Dendritic cell treated with granulocyte-macrophage colony-stimulating factor and Interleukin-4, amounts not matched to agents 40 ng/mL and 50 ng/mL, for 4 days (primary cell): ENCODE data around the gene NEB.

Source experiments
- H3K27ac Mint-ChIP-seq: one replicate; pipeline ENCODE4 v1.8.0; 2022; ENCODE audit warnings: mild to moderate bottlenecking, mixed read lengths
- H3K27me3 Mint-ChIP-seq: one replicate; pipeline ENCODE4 v1.8.0; 2022; ENCODE audit warnings: mild to moderate bottlenecking, mixed read lengths
- H3K36me3 Mint-ChIP-seq: one replicate; pipeline ENCODE4 v1.8.0; 2022; ENCODE audit warnings: low read depth, mixed read lengths
- H3K4me1 Mint-ChIP-seq: one replicate; pipeline ENCODE4 v1.8.0; 2022; ENCODE audit warnings: low read depth, mixed read lengths
- H3K4me3 Mint-ChIP-seq: one replicate; pipeline ENCODE4 v1.8.0; 2022; ENCODE audit warnings: mild to moderate bottlenecking, moderate library complexity, mixed read lengths
- H3K9me3 Mint-ChIP-seq: one replicate; pipeline ENCODE4 v1.8.0; 2022; ENCODE audit warnings: mixed read lengths
- intact Hi-C: fragments of 100-400 bp; cut with micrococcal nuclease; formaldehyde crosslinking; loops from one replicate; pipeline ENCODE4 v1.15.0; 2022

NEB gene

DNA sequence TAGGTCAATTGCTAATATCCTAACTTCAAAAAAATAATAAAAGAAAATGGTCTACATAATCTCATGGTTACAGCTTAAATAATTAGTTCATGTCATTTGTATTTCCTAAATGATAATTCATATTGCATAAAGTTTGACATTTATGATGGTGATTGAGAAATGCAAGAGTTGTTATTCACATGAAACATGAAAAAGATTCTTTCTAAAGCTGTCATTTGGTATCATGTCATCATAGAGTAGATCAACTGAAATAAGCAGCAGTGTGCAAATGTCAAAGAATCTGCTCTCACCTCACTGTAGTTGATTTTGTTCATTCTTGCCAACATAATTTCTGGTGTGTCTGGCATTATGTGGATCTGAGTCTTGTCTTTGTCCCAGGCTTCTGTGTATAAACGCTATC, 95.3 kb downstream of the NEB start:
- no peak overlapping the region for H3K4me3 Mint-ChIP-seq
- no peak overlapping the region for H3K27ac Mint-ChIP-seq
- H3K4me1 Mint-ChIP-seq = peaks cover 18% of the 10 kb centered on the region
- peaks cover 2% of the 10 kb centered on the region for H3K9me3 Mint-ChIP-seq
- intact Hi-C loops = no loop called here
- H3K36me3 Mint-ChIP-seq = no peaks in the 10 kb centered on the region
- no peaks in the 10 kb centered on the region for H3K27me3 Mint-ChIP-seq

DNA sequence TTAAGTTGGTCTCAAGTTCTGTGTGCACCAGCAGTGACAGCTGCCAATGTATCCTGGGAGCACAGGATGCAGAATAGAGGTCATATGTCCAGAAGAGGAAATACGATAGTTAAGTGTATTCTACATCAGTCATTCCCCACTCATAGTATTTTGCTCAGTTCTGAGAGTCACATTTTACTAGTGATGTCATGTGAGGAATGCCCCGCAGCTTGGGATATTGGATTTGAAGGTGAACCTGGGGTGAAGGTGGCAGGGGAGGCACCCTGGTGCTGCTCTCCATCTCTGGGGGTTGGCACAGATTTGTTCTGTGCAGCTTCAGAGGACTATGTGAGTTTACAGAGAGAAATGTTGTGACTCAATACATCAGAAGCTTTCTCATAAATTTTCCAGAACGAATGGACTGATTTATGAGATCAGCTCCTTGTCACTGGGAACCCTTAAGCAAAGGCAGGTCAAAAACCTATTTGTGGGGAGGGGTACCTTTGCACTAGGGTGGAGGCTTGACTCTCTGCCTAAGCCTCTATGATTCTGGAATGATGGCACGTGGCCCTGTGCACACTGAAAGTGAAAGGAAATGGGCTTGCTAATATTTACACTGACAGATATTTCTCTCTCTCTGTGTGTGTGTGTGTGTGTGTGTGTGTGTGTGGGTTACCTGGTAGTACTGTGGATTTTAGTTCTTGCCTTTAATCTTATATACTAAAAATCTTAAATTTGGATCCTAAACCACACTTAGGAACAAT, 95.9 kb downstream of the NEB start:
- peaks cover 8% of the 10 kb centered on the region for H3K9me3 Mint-ChIP-seq
- H3K36me3 Mint-ChIP-seq = no peaks in the 10 kb centered on the region
- H3K27ac Mint-ChIP-seq = peak overlapping the region; percentile 34
- H3K4me3 Mint-ChIP-seq = no peak overlapping the region
- peaks cover 18% of the 10 kb centered on the region for H3K4me1 Mint-ChIP-seq
- intact Hi-C loops = no loop called here
- no peaks in the 10 kb centered on the region for H3K27me3 Mint-ChIP-seq

DNA sequence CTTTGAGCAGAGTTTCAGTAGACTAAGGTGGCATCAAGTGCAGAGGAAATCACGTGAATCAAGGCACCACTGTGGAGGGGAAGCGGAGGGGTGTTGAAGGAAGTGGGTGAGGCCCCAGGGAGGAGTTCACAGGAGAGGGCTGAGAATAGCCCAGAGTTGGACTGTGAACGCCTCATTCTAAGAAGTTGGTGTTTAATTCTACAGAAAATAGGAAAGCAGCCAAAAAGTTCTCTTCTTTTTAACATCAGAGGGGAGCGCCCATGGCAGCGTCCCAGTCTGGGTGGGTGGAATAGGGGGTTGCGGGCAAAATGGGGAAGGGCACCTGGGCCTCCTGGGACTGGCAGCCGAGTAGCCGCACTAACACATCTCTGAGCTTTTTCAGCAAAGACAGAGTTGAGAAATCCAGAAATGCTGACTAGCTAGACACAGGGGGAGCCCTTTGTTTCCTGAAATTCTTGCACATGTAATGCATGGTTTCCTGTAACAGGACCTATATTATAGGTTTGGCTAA, 97.0 kb downstream of the NEB start:
- H3K4me3 Mint-ChIP-seq = peak overlapping the region; percentile 41
- H3K27me3 Mint-ChIP-seq = no peaks in the 10 kb centered on the region
- no peaks in the 10 kb centered on the region for H3K36me3 Mint-ChIP-seq
- peaks cover 8% of the 10 kb centered on the region for H3K9me3 Mint-ChIP-seq
- intact Hi-C loops = no loop called here
- peaks cover 18% of the 10 kb centered on the region for H3K4me1 Mint-ChIP-seq
- peak overlapping the region; percentile 67 for H3K27ac Mint-ChIP-seq

DNA sequence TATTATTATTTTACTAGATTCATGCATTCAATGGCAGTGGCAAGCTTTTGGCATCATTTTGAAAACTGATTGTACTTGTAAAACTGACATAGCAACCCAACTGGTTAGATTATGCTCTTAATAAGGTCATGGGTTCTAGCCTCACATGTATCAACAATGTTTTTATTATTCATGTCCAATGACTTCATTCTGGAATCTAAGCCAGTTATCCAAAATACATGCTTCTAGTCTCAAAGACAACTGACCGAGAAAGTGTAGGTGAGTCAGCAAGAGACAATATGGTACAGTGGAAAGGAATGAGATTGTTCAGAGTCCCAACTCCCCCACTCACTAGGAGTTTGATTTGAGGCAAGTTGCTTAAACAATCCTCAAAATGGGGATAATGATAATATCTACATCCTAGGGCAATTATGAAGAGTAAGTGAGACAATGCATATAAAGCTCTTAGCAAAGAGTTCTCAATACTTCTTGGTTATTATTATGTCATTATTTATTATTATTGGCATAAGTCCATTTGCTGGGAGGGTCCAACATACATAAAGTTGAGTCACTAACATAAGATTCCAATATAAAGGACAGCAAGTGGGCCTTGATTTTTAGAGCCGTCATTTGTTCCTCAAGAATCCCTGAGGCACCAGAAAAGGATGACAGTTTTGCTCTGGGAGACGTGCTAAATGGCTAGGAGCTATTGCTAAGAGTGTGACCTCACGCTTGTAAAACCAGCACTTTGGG, 99.4 kb downstream of the NEB start:
- intact Hi-C loops = no loop called here
- no peak overlapping the region for H3K27ac Mint-ChIP-seq
- H3K9me3 Mint-ChIP-seq = peaks cover 8% of the 10 kb centered on the region
- no peaks in the 10 kb centered on the region for H3K36me3 Mint-ChIP-seq
- no peaks in the 10 kb centered on the region for H3K27me3 Mint-ChIP-seq
- peaks cover 18% of the 10 kb centered on the region for H3K4me1 Mint-ChIP-seq
- no peak overlapping the region for H3K4me3 Mint-ChIP-seq

DNA sequence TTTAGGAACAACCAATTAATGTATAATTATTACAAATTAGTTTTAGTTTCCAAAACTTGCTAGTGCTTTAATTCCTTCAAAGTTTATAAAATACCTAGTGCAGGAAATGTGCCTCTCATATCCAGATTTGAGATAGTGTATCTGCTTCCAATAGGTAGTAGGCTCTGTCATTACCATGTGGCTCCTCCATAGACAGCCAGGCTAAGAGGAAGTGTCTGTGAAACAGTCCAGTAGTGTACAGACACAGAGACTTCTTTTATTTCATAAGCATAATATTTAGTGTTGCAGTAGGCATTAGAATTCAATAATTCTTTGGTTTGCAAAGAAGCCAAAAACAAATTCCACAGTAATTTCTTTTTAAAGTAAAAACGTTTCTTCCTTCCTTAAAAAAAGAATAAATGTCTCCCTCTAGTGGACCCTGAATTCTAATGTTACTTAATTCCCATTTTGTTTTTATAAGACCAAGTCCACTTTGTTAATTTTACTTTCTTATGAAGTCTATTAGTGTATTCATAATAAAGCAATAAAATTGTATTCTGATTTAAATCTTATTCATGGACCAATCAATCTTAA, 101.2 kb downstream of the NEB start:
- no peaks in the 10 kb centered on the region for H3K36me3 Mint-ChIP-seq
- H3K27ac Mint-ChIP-seq = no peak overlapping the region
- no peaks in the 10 kb centered on the region for H3K27me3 Mint-ChIP-seq
- H3K4me1 Mint-ChIP-seq = peaks cover 13% of the 10 kb centered on the region
- intact Hi-C loops = no loop called here
- H3K9me3 Mint-ChIP-seq = peaks cover 8% of the 10 kb centered on the region
- no peak overlapping the region for H3K4me3 Mint-ChIP-seq

DNA sequence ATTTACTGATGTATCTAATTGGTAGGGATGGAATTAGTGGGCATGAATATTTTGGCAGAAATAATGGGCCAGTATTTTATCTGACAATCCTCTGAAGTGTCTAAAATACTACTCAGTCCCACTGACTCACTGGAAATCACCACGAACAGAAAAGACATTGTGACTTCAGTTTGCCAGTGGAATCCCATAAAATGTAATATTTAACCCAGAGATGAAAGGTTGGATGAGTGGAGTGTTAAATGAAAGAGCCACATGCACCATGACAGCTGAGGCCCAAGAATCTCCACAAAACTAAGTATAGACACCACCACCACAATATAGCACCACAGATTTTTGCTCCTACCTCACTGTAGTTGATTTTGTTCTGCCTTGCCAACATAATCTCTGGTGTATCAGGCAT, 103.9 kb downstream of the NEB start:
- Mint-ChIP-seq H3K36me3 (no peaks in the 10 kb centered on the region), H3K27ac (no peak overlapping the region), H3K4me3 (no peak overlapping the region), H3K9me3 (peaks cover 8% of the 10 kb centered on the region), H3K27me3 (no peaks in the 10 kb centered on the region), H3K4me1 (no peaks in the 10 kb centered on the region)
- intact Hi-C loops = no loop called here

DNA sequence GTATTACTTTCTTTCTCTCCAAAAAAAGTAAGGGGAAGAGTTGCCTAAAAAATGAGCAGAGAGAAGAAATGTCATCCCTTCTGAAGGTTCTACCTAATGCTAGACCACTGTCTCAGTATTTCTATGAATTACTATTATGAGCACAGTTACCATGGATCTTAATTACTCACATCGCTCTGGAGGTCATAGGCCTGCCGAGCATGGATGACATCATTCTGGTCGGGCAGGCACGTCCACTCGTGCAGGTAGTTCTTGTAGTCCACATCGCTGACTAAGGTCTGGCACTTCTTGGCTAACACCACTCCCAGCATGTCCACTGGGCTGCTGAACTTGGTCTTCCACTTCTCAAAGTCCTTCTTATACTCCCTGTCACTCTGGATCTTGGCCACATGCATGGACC, 106.9 kb downstream of the NEB start:
- Mint-ChIP-seq H3K27ac (no peak overlapping the region), H3K4me1 (no peaks in the 10 kb centered on the region), H3K4me3 (no peak overlapping the region), H3K27me3 (no peaks in the 10 kb centered on the region), H3K36me3 (no peaks in the 10 kb centered on the region), H3K9me3 (no peaks in the 10 kb centered on the region)
- intact Hi-C loops = no loop called here

DNA sequence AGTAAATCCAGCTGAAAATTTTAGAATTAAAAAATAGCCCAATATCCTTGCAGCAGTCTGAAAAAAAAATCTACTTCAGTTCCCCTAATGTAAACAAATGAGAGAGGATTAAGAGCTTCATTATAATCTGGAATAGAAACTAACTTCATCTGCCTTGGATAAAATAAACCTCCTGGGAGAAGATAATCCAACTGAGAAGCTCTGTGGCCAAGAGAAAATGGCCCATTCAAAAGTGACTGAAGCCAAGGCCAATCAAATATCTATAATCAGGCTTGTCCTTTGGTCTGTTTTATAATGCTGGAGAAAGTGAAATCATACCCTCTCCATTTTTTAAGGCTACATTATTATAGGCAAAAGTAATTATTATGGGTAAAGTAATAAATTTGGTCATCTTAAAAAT, 110.0 kb downstream of the NEB start:
- H3K27me3 Mint-ChIP-seq = no peaks in the 10 kb centered on the region

DNA sequence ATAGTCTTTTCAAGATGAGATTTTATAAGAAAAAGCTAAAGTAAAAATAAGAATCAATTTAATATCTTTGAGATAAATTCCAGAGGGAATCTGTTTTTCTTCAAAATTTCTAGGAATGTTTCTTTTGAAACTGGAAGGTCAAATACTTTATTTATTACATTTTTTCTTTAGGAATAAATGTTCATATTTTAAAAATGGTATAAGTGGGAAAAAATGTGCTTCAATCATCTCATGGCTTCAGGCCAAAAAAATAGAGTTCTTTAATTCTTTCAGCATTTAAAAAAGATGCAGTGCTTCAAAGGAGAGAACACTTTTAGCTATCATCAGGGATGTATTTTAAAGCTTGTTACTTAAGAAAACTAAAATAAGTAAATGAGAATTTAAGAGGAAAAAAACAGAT, 110.6 kb downstream of the NEB start:
- Mint-ChIP-seq H3K9me3 (no peaks in the 10 kb centered on the region), H3K36me3 (no peaks in the 10 kb centered on the region), H3K4me1 (no peaks in the 10 kb centered on the region), H3K27me3 (no peaks in the 10 kb centered on the region), H3K27ac (no peak overlapping the region), H3K4me3 (no peak overlapping the region)
- intact Hi-C loops = no loop called here

More for the DNA sequence above, 110.0 kb downstream of the NEB start:
- Mint-ChIP-seq H3K36me3 (no peaks in the 10 kb centered on the region), H3K4me1 (no peaks in the 10 kb centered on the region), H3K27ac (no peak overlapping the region), H3K9me3 (no peaks in the 10 kb centered on the region), H3K4me3 (no peak overlapping the region)
- intact Hi-C loops = no loop called here

DNA sequence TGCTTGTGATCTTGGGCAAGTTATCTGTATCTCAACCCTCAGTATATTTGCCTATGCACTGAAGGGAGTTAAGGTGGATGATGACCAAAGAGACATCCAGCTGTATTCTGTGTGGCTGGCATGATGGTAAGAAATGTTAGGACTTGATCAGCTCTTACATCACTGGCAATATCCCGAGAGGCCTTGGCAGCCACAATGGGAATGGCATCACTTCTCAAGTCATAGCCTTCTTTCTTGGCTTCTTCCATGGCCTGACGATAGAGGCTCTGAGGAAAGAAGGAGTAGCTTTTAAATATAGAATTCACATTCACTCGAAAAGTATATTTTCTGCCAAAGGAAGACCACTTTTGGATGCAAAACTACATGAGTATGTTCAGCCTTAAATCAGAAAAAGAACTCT, 113.5 kb downstream of the NEB start:
- no peaks in the 10 kb centered on the region for H3K36me3 Mint-ChIP-seq
- no peaks in the 10 kb centered on the region for H3K4me1 Mint-ChIP-seq
- H3K9me3 Mint-ChIP-seq = no peaks in the 10 kb centered on the region
- no peaks in the 10 kb centered on the region for H3K27me3 Mint-ChIP-seq
- intact Hi-C loops = no loop called here
- H3K27ac Mint-ChIP-seq = no peak overlapping the region
- H3K4me3 Mint-ChIP-seq = no peak overlapping the region

DNA sequence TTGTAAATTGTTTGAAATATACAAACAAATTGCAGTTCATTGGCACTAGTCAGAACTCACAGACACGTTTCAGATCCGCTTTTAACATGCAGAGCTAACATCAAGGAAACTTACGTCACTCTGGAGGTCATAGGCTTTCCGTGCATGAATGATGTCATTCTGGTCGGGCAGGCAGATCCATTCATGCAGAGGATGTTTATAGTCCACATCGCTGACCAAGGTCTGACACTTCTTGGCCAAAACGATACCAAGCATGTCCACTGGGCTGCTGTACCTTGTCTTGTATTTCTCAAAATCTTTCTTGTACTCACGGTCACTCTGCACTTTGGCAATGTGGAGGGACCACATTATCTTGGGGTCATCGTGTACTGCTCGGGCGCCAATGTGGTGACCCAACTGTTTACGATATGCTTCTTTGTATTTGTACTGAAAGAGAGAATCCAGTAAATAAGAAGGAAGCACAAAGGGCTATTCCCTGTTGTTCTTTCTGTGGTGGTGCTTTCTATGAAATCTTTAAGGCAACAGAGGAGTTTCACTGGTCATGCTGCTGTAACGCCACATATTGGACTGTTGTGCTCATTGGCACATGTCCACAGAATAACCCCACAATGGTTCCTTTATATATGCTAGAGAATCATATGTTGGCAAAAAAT, 114.8 kb downstream of the NEB start:
- intact Hi-C loops = no loop called here
- H3K4me3 Mint-ChIP-seq = no peak overlapping the region
- H3K36me3 Mint-ChIP-seq = no peaks in the 10 kb centered on the region
- H3K27ac Mint-ChIP-seq = no peak overlapping the region
- H3K27me3 Mint-ChIP-seq = no peaks in the 10 kb centered on the region
- H3K9me3 Mint-ChIP-seq = no peaks in the 10 kb centered on the region
- H3K4me1 Mint-ChIP-seq = no peaks in the 10 kb centered on the region

DNA sequence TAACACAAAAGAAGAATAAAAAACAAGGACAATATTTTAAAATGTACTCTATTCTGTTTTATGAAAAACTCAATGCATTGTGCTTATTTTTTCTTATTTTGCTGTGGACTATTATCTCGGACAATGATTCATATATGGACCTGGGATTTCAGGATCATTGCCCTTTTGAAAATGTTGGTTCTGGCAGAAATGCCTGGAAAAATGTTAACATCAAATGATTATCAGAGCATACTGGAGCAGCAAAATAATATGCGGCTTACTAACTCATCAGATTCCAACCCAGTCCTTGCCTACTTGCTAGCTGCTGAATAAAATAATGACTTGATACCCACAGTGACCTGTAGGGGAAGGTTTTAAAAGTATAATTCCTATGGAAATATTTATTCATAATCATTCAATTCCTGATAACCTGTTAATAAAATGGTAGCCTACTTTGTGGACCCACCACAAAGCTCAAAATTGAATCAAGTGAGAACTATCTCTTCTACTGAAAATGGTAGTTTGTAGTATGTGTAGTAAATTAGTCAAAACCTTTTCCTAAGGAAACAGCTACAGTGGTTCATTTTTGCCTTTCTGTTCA, 117.4 kb downstream of the NEB start:
- Mint-ChIP-seq H3K4me1 (no peaks in the 10 kb centered on the region), H3K27me3 (no peaks in the 10 kb centered on the region), H3K27ac (no peak overlapping the region), H3K4me3 (no peak overlapping the region), H3K36me3 (no peaks in the 10 kb centered on the region), H3K9me3 (no peaks in the 10 kb centered on the region)
- intact Hi-C loops = no loop called here

DNA sequence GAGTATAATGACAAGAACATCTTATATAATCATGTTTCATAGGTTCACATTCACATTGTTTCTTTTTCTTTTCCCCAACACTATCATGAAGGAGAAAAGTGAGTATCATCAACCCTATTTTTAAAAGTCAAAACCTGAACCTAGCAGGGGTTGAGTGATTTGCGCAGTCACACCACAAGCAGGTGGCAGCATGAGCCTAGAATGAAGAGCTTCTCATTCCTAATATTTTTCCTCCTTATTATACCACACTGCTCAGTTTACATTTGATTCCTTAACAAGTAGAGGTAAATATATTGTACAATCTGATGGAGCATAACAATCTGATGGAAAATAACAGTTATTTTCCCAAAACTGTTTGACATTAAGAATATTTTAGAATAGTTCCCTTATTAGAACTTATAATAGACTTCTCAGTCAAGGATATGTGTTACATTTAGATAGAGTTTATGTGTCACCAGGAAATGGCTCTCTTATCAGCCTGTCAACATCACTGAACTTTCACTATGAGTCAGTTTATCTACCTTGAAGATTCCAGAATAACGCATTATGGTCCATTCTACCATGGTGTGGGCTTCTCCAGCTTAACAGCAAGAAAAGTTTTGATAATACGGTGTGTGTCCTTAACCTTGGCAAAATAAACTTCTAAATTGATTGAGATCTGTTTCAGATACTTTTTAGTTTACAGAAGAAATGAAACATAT, 119.5 kb downstream of the NEB start:
- Mint-ChIP-seq H3K27me3 (no peaks in the 10 kb centered on the region), H3K9me3 (no peaks in the 10 kb centered on the region), H3K27ac (no peak overlapping the region), H3K36me3 (no peaks in the 10 kb centered on the region), H3K4me1 (no peaks in the 10 kb centered on the region), H3K4me3 (no peak overlapping the region)
- intact Hi-C loops = no loop called here
